ENCODE results near the gene SLCO2A1.

The SLCO2A1 gene

GRCh38 chr3:134004841-134005240 lies 24.9 kb downstream of the SLCO2A1 start:
- Histone ChIP-seq H3K4me3 (ENCODE audit: severe bottlenecking) (no peak overlapping the region), H3K27me3 (ENCODE audit: insufficient read depth, poor library complexity, severe bottlenecking) (no peaks in the 10 kb centered on the region), H3K4me1 (ENCODE audit: insufficient read depth, poor library complexity, severe bottlenecking) (peaks cover 29% of the 10 kb centered on the region), H3K9me3 (ENCODE audit: severe bottlenecking) (peaks cover 2% of the 10 kb centered on the region), H3K27ac (ENCODE audit: poor library complexity, severe bottlenecking) (no peak overlapping the region), H3K36me3 (ENCODE audit: low read depth) (no peaks in the 10 kb centered on the region)
- DNase-seq (ENCODE audit: low spot score) (no peak), ATAC-seq (ENCODE audit: low read depth) (no peak)
- TF ChIP-seq CTCF (IDR thresholded peaks at IDR 0.05; ENCODE audit: poor library complexity, severe bottlenecking) = no peak

GRCh38 chr3:134003066-134003465 lies 26.7 kb downstream of the SLCO2A1 start:
- DNase-seq (ENCODE audit: low spot score) (no peak), ATAC-seq (ENCODE audit: low read depth) (peak; percentile 45; the same call in 2 of the 3 replicates)
- Histone ChIP-seq H3K4me3 (ENCODE audit: severe bottlenecking) (no peak overlapping the region), H3K36me3 (ENCODE audit: low read depth) (no peaks in the 10 kb centered on the region), H3K9me3 (ENCODE audit: severe bottlenecking) (peaks cover 2% of the 10 kb centered on the region), H3K27ac (ENCODE audit: poor library complexity, severe bottlenecking) (peak overlapping the region; percentile 59), H3K27me3 (ENCODE audit: insufficient read depth, poor library complexity, severe bottlenecking) (no peaks in the 10 kb centered on the region), H3K4me1 (ENCODE audit: insufficient read depth, poor library complexity, severe bottlenecking) (peaks cover 11% of the 10 kb centered on the region)
- no peak for TF ChIP-seq CTCF (IDR thresholded peaks at IDR 0.05; ENCODE audit: poor library complexity, severe bottlenecking)

- Histone ChIP-seq H3K9me3 (ENCODE audit: severe bottlenecking) (peaks cover 2% of the 10 kb centered on the region), H3K27me3 (ENCODE audit: insufficient read depth, poor library complexity, severe bottlenecking) (no peaks in the 10 kb centered on the region)
These were observed 27.4 kb downstream of the SLCO2A1 start for GRCh38 chr3:134002306-134002705.

GRCh38 chr3:134001251-134001650 lies 28.5 kb downstream of the SLCO2A1 start:
- no peak overlapping the region for H3K27ac ChIP-seq (ENCODE audit: poor library complexity, severe bottlenecking)
- DNase-seq (ENCODE audit: low spot score) (no peak), ATAC-seq (ENCODE audit: low read depth) (no peak)
- peaks cover 8% of the 10 kb centered on the region for H3K4me1 ChIP-seq (ENCODE audit: insufficient read depth, poor library complexity, severe bottlenecking)
- H3K36me3 ChIP-seq (ENCODE audit: low read depth) = no peaks in the 10 kb centered on the region
- peaks cover 2% of the 10 kb centered on the region for H3K9me3 ChIP-seq (ENCODE audit: severe bottlenecking)
- no peaks in the 10 kb centered on the region for H3K27me3 ChIP-seq (ENCODE audit: insufficient read depth, poor library complexity, severe bottlenecking)
- no peak overlapping the region for H3K4me3 ChIP-seq (ENCODE audit: severe bottlenecking)
- no peak for TF ChIP-seq CTCF (IDR thresholded peaks at IDR 0.05; ENCODE audit: poor library complexity, severe bottlenecking)

More at GRCh38 chr3:134002306-134002705, 27.4 kb downstream of the SLCO2A1 start:
- ATAC-seq (ENCODE audit: low read depth) (peak; percentile 48; the same call in 2 of the 3 replicates), DNase-seq (ENCODE audit: low spot score) (no peak)
- no peak for TF ChIP-seq CTCF (IDR thresholded peaks at IDR 0.05; ENCODE audit: poor library complexity, severe bottlenecking)
- H3K4me1 ChIP-seq (ENCODE audit: insufficient read depth, poor library complexity, severe bottlenecking) = peaks cover 8% of the 10 kb centered on the region
- H3K4me3 ChIP-seq (ENCODE audit: severe bottlenecking) = no peak overlapping the region
- no peaks in the 10 kb centered on the region for H3K36me3 ChIP-seq (ENCODE audit: low read depth)
- H3K27ac ChIP-seq (ENCODE audit: poor library complexity, severe bottlenecking) = peak overlapping the region; percentile 59

- Histone ChIP-seq H3K4me3 (ENCODE audit: severe bottlenecking) (no peak overlapping the region), H3K4me1 (ENCODE audit: insufficient read depth, poor library complexity, severe bottlenecking) (peaks cover 8% of the 10 kb centered on the region), H3K9me3 (ENCODE audit: severe bottlenecking) (peaks cover 1% of the 10 kb centered on the region), H3K27me3 (ENCODE audit: insufficient read depth, poor library complexity, severe bottlenecking) (no peaks in the 10 kb centered on the region), H3K27ac (ENCODE audit: poor library complexity, severe bottlenecking) (no peak overlapping the region), H3K36me3 (ENCODE audit: low read depth) (no peaks in the 10 kb centered on the region)
- TF ChIP-seq CTCF (IDR thresholded peaks at IDR 0.05; ENCODE audit: poor library complexity, severe bottlenecking) = no peak
- ATAC-seq (ENCODE audit: low read depth) (no peak), DNase-seq (ENCODE audit: low spot score) (no peak)
These were observed 29.6 kb downstream of the SLCO2A1 start for GRCh38 chr3:133999891-134000685.

Data from RWPE2 (cell line).